GM11168 (cell line): ENCODE measurements around the gene PPIP5K2.

Experiments
- in situ Hi-C: fragments of 300-500 bp; cut with MboI; formaldehyde crosslinking; loops from one replicate; pipeline ENCODE4 v1.12.0; 2022; ENCODE audit warnings: low sequenced_read_pairs; ENCODE audit not compliant: unreplicated experiment

Gene PPIP5K2

GRCh38 chr5:103234239-103234975, 114.3 kb downstream of the PPIP5K2 start:
- in situ Hi-C loops = no loop called here

GRCh38 chr5:103235891-103236290, 115.8 kb downstream of the PPIP5K2 start:
- in situ Hi-C loops = no loop called here

GRCh38 chr5:103237778-103238177, 117.7 kb downstream of the PPIP5K2 start:
- in situ Hi-C loops = no loop called here

- in situ Hi-C loops = no loop called here
These were observed 123.6 kb downstream of the PPIP5K2 start for GRCh38 chr5:103243665-103244064.

GRCh38 chr5:103244398-103244797, 124.3 kb downstream of the PPIP5K2 start:
- in situ Hi-C loops = no loop called here

- in situ Hi-C loops = no loop called here
These were observed 125.7 kb downstream of the PPIP5K2 start for GRCh38 chr5:103245761-103246160.

GRCh38 chr5:103247118-103247517, 127.0 kb downstream of the PPIP5K2 start:
- in situ Hi-C loops = no loop called here

GRCh38 chr5:103249068-103249467, 129.0 kb downstream of the PPIP5K2 start:
- in situ Hi-C loops = no loop called here

GRCh38 chr5:103254921-103255320, 134.8 kb downstream of the PPIP5K2 start:
- in situ Hi-C loops = loop anchor here (10.0 kb wide), 1 partner anchor 200 kb away; no protein-coding TSS in a partner anchor

- in situ Hi-C loops = loop anchor here (10.0 kb wide), 1 partner anchor 199 kb away; no protein-coding TSS in a partner anchor
These were observed 135.6 kb downstream of the PPIP5K2 start for GRCh38 chr5:103255691-103256090.

GRCh38 chr5:103256178-103256577, 136.1 kb downstream of the PPIP5K2 start:
- in situ Hi-C loops = loop anchor here (10.0 kb wide), 1 partner anchor 199 kb away; no protein-coding TSS in a partner anchor

GRCh38 chr5:103258368-103258956, 138.4 kb downstream of the PPIP5K2 start, which contains the start of gene MACIR:
Gene MACIR, plus strand, starts transcription at chr5:103258763. Its CDS starts 17,157 bp downstream, at chr5:103275920.
- in situ Hi-C loops = loop anchor here (10.0 kb wide), 1 partner anchor 196 kb away; no protein-coding TSS in a partner anchor

GRCh38 chr5:103258957-103259704, 139.0 kb downstream of the PPIP5K2 start:
- in situ Hi-C loops = loop anchor here (10.0 kb wide), 1 partner anchor 196 kb away; no protein-coding TSS in a partner anchor

- in situ Hi-C loops = loop anchor here (10.0 kb wide), 1 partner anchor 195 kb away; no protein-coding TSS in a partner anchor
These were observed 139.7 kb downstream of the PPIP5K2 start for GRCh38 chr5:103259705-103260355.

- in situ Hi-C loops = no loop called here
These were observed 140.8 kb downstream of the PPIP5K2 start for GRCh38 chr5:103260951-103261350.
